IMR-90 (cell line): ENCODE results near the gene TPO. TPM values are rescaled to one million over a fixed set of nuclear protein-coding genes. Genes with fewer than 3 reads are reported as not detected.

Experiments used
- ATAC-seq: fragments of 200-7000 bp; cut with Tn5 transposase; 2 replicates; pipeline ENCODE4 v1.9.1; 2020; ENCODE audit warnings: low read depth, mild to moderate bottlenecking, moderate library complexity
- BruUV-seq: library from RNA; stranded (reverse); fragments of 400-500 nt; replicated peaks from 2 replicates; lab custom pipeline; 2021; lab: Mats Ljungman, UMichigan
- CTCF ChIA-PET: fragments of 300-600 bp; formaldehyde crosslinking; extraction: SDS; loops from one replicate; lab custom pipeline; 2021; ENCODE audit warnings: antibody characterized with exemption; lab: Yijun Ruan, JAX
- POLR2A ChIA-PET: fragments of 300-600 bp; sonication (Branson Sonifier 250); formaldehyde crosslinking; loops from one replicate; lab custom pipeline; 2022; ENCODE audit warnings: antibody characterized with exemption; ENCODE audit not compliant: unreplicated experiment; lab: Charles Lee
- DNase-seq: peaks from one replicate; pipeline ENCODE4 v3.0.0; 2013
- H2AFZ ChIP-seq: replicated peaks from 2 replicates; pipeline ENCODE3; 2013; ENCODE audit warnings: low read length, mild to moderate bottlenecking; ENCODE audit not compliant: poor library complexity
- H2AK5ac ChIP-seq: 2 replicates; pipeline ENCODE4 v1.6.1; 2013; ENCODE audit warnings: low read depth, low read length, inconsistent platforms
- H2AK9ac ChIP-seq: replicated peaks from 2 replicates; pipeline ENCODE3; 2013; ENCODE audit warnings: mild to moderate bottlenecking, low read depth, low read length, moderate library complexity; ENCODE audit not compliant: poor library complexity
- H2BK120ac ChIP-seq: 2 replicates; pipeline ENCODE4 v1.6.1; 2013; ENCODE audit warnings: low read depth, low read length, inconsistent platforms
- H2BK15ac ChIP-seq: 3 replicates; pipeline ENCODE4 v1.6.1; 2013; ENCODE audit warnings: low read depth, low read length, inconsistent platforms
- H2BK20ac ChIP-seq: 2 replicates; pipeline ENCODE4 v1.6.1; 2013; ENCODE audit warnings: low read depth, mild to moderate bottlenecking, inconsistent platforms, low read length, moderate library complexity
- H2BK5ac ChIP-seq: 2 replicates; pipeline ENCODE4 v1.6.1; 2013; ENCODE audit warnings: mild to moderate bottlenecking, low read depth, low read length, inconsistent platforms; ENCODE audit not compliant: poor library complexity, severe bottlenecking
- H3K14ac ChIP-seq: replicated peaks from 2 replicates; pipeline ENCODE4 v1.6.1; 2013; ENCODE audit warnings: low read depth, low read length, inconsistent platforms
- H3K18ac ChIP-seq: 2 replicates; pipeline ENCODE4 v1.6.1; 2013; ENCODE audit warnings: low read depth, low read length, control low read depth
- H3K23ac ChIP-seq: 2 replicates; pipeline ENCODE4 v1.6.1; 2013; ENCODE audit warnings: low read depth, low read length, inconsistent platforms
- H3K27ac ChIP-seq: 2 replicates; pipeline ENCODE4 v1.5.1; 2013; ENCODE audit warnings: mild to moderate bottlenecking, control low read depth, low read length; ENCODE audit not compliant: insufficient read depth
- H3K27me3 ChIP-seq: 2 replicates; pipeline ENCODE4 v1.6.1; 2013; ENCODE audit warnings: low read length; ENCODE audit not compliant: control insufficient read depth, insufficient read depth
- H3K36me3 ChIP-seq: 2 replicates; pipeline ENCODE4 v1.6.1; 2013; ENCODE audit warnings: low read length, mixed read lengths; ENCODE audit not compliant: control insufficient read depth, insufficient read depth
- H3K4ac ChIP-seq: 2 replicates; pipeline ENCODE4 v1.6.1; 2013; ENCODE audit warnings: low read depth, low read length, inconsistent platforms
- H3K4me1 ChIP-seq: 2 replicates; pipeline ENCODE4 v1.6.1; 2013; ENCODE audit warnings: low read length, mixed read lengths; ENCODE audit not compliant: control insufficient read depth, insufficient read depth
- H3K4me2 ChIP-seq: 2 replicates; pipeline ENCODE4 v1.6.1; 2013; ENCODE audit warnings: low read depth, mild to moderate bottlenecking, control low read depth, low read length, moderate library complexity
- H3K4me3 ChIP-seq: 2 replicates; pipeline ENCODE4 v1.5.1; 2013; ENCODE audit warnings: low read depth, mild to moderate bottlenecking, control low read depth, low read length, moderate library complexity; ENCODE audit not compliant: insufficient read depth
- H3K56ac ChIP-seq: 2 replicates; pipeline ENCODE4 v1.6.1; 2013; ENCODE audit warnings: low read length, inconsistent platforms; ENCODE audit not compliant: insufficient read depth; ENCODE audit errors: extremely low read depth
- H3K79me1 ChIP-seq, 2 experiments: 2 replicates each; pipeline ENCODE4 v1.6.1; 2013; ENCODE audit warnings: low read length in 2 of 2, inconsistent platforms in 1 of 2, low read depth in 1 of 2
- H3K9ac ChIP-seq: 2 replicates; pipeline ENCODE4 v1.6.1; 2013; ENCODE audit warnings: low read depth, low read length, control low read depth
- H3K9me1 ChIP-seq: 2 replicates; pipeline ENCODE4 v1.6.1; 2013; ENCODE audit warnings: low read length, inconsistent platforms; ENCODE audit not compliant: insufficient read depth
- H3K9me3 ChIP-seq: 2 replicates; pipeline ENCODE4 v1.6.1; 2013; ENCODE audit warnings: low read length; ENCODE audit not compliant: control insufficient read depth, insufficient read depth
- H4K20me1 ChIP-seq: 2 replicates; pipeline ENCODE4 v1.6.1; 2013; ENCODE audit warnings: low read length, inconsistent platforms; ENCODE audit not compliant: insufficient read depth
- H4K5ac ChIP-seq: 2 replicates; pipeline ENCODE4 v1.6.1; 2013; ENCODE audit warnings: mild to moderate bottlenecking, low read depth, low read length, control low read depth
- H4K8ac ChIP-seq, 2 experiments: 2 replicates each; pipeline ENCODE4 v1.6.1; 2013; ENCODE audit warnings: low read depth in 2 of 2, low read length in 2 of 2, control low read depth in 1 of 2, inconsistent platforms in 1 of 2
- H4K91ac ChIP-seq: 2 replicates; pipeline ENCODE4 v1.6.1; 2013; ENCODE audit warnings: low read depth, low read length, inconsistent platforms; ENCODE audit not compliant: insufficient read depth
- BHLHE40 ChIP-seq: fragments of 150-350 bp; IDR thresholded peaks from 2 replicates; pipeline ENCODE4 v1.6.1; 2016; ENCODE audit warnings: mild to moderate bottlenecking, low read depth, low read length
- CEBPB ChIP-seq: IDR thresholded peaks from 2 replicates; pipeline ENCODE4 v1.6.1; 2012; ENCODE audit warnings: low read depth, low read length, improper control_type of control experiment
- CHD1 ChIP-seq: IDR thresholded peaks from 2 replicates; pipeline ENCODE4 v1.6.1; 2012; ENCODE audit warnings: low read depth, low read length, improper control_type of control experiment
- FOS ChIP-seq: fragments of 150-350 bp; IDR thresholded peaks from 2 replicates; pipeline ENCODE4 v1.6.1; 2016; ENCODE audit warnings: low read depth, low read length
- MAFK ChIP-seq: IDR thresholded peaks from 2 replicates; pipeline ENCODE4 v1.6.1; 2012; ENCODE audit warnings: low read depth, low read length, improper control_type of control experiment
- MAZ ChIP-seq: IDR thresholded peaks from 2 replicates; pipeline ENCODE4 v1.6.1; 2012; ENCODE audit warnings: low read depth, mild to moderate bottlenecking, low read length, improper control_type of control experiment, moderate library complexity, borderline replicate concordance
- MXI1 ChIP-seq: IDR thresholded peaks from 2 replicates; pipeline ENCODE4 v1.6.1; 2012; ENCODE audit warnings: low read depth, mild to moderate bottlenecking, low read length, moderate library complexity, borderline replicate concordance
- NFE2L2 ChIP-seq: fragments of 150-350 bp; IDR thresholded peaks from 2 replicates; pipeline ENCODE4 v1.6.1; 2016; ENCODE audit warnings: low read depth, mild to moderate bottlenecking, low read length
- POLR2A ChIP-seq: IDR thresholded peaks from 2 replicates; pipeline ENCODE4 v1.6.1; 2012; ENCODE audit warnings: mild to moderate bottlenecking, low read depth, low read length
- RCOR1 ChIP-seq: IDR thresholded peaks from 2 replicates; pipeline ENCODE4 v1.6.1; 2012; ENCODE audit warnings: mild to moderate bottlenecking, low read length, improper control_type of control experiment; ENCODE audit not compliant: insufficient replicate concordance
- RFX5 ChIP-seq: IDR thresholded peaks from 2 replicates; pipeline ENCODE4 v1.8.0; 2012; ENCODE audit warnings: low read depth, mild to moderate bottlenecking, low read length, moderate library complexity
- SMC3 ChIP-seq: fragments of 150-350 bp; IDR thresholded peaks from 2 replicates; pipeline ENCODE4 v1.6.1; 2016; ENCODE audit warnings: low read depth, mild to moderate bottlenecking, antibody characterized with exemption, low read length, moderate library complexity
- WGBS, 2 experiments: methylation state at CpG; one replicate each; pipeline versions ENCODE4 v1.1.5 to v1.1.7; 2013; ENCODE audit warnings: missing lambda C conversion rate in 2 of 2; ENCODE audit not compliant: insufficient read length in 1 of 2; ENCODE audit errors: extremely low coverage in 2 of 2; 5-methylcytosine and 5-hydroxymethylcytosine counted together
- dilution Hi-C: fragments of 300-500 bp; cut with HindIII; formaldehyde crosslinking; loops from one replicate; pipeline ENCODE4 v1.14.3; 2018; ENCODE audit warnings: low sequenced_read_pairs; ENCODE audit not compliant: unreplicated experiment
- in situ Hi-C: fragments of 300-500 bp; cut with MboI; formaldehyde crosslinking; loops from 3 replicates; pipeline ENCODE4 v1.14.3; 2019; ENCODE audit warnings: low sequenced_read_pairs, inconsistent platforms, mixed read lengths
- intact Hi-C: fragments of 100-400 bp; cut with micrococcal nuclease; formaldehyde crosslinking; loops from 2 replicates; pipeline ENCODE4 v1.10.0; 2022
- polyA plus RNA-seq, 3 experiments: library from polyadenylated mRNA; depleted of rRNA; stranded (reverse); fragments of >200 nt; gene quantifications; 2 replicates each; pipeline ENCODE4 v1.2.3, GENCODE V29; 2012; ENCODE audit warnings: low replicate concordance in 1 of 3
- total RNA-seq: library from RNA; depleted of rRNA; stranded (reverse); fragments of >200 nt; gene quantifications from 2 replicates; pipeline ENCODE4 v1.2.3, GENCODE V29; 2012
- TF ChIP-seq, protein P1 (sequence below): fragments of 150-350 bp; IDR thresholded peaks from 2 replicates; pipeline ENCODE4 v1.6.1; 2017; ENCODE audit warnings: mild to moderate bottlenecking, antibody characterized with exemption, low read length, low read depth
- TF ChIP-seq, protein P2 (sequence below): conservative IDR thresholded peaks from 2 replicates; pipeline ENCODE4 v1.5.1; 2012; ENCODE audit warnings: mild to moderate bottlenecking, low read depth, low read length, improper control_type of control experiment
- TF ChIP-seq, protein P3 (sequence below): fragments of 150-350 bp; IDR thresholded peaks from 2 replicates; pipeline ENCODE4 v1.6.1; 2016; ENCODE audit warnings: low read depth, mild to moderate bottlenecking, low read length, moderate library complexity, borderline replicate concordance

TPO gene
- total and polyA plus RNA-seq, 2 of the 4 experiments (the other 2 are of a cell fraction): not detected

DNA sequence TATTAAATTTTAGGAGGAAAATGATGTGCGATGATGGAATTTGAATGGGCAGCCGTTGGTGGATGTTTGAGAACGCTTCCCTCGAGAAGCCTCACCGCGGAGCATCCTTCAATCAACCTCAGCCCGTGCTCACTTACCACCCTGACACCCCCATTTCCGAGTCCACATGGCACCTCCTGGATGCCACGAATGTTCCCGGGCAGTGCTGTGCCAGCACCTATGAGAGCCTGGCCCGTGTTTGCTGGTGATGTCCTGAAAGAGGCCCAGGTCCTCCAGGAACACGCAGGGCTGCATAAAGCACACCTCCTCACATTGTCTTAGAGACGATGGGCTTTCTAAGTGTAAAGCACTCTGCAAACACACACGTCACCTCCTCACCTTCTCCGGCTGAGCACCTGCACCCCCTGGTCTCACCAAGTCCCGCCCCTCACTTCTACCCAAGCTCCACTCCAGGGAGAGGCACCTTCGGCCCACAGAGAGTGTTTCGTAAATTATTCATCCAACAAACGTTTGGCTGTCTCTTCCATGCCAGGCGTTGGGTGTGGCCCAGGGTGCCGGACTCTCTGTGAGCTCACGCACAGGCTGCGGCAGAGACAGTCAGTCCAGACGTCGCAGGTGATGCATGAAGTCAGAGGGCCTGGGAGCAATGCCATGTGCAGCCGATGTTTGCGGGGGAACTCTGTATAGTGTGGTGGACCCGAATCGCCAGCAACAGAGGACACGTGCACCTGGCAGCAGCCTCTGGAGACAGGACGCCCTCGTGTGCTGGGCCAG is 150.0 kb downstream of the TPO start:
- WGBS, 2 experiments: 85% methylated on average over 23 of the region's 32 CpGs; no CpG with 5 or more reads in 1 of the 2 experiments
- Histone ChIP-seq H3K9me1 (no peaks in the 10 kb centered on the region), H4K5ac (no peak overlapping the region), H2BK5ac (no peak overlapping the region), H3K4me1 (no peaks in the 10 kb centered on the region), H3K4me3 (no peak overlapping the region), H3K27me3 (peaks cover 28% of the 10 kb centered on the region), H4K20me1 (no peaks in the 10 kb centered on the region), H3K18ac (no peak overlapping the region), H3K9ac (no peak overlapping the region), H3K4me2 (no peak overlapping the region), H2AK9ac (no peak overlapping the region), H3K79me1 (no peaks in the 10 kb centered on the region), H3K27ac (no peak overlapping the region), H3K14ac (no peak overlapping the region), H3K23ac (no peak overlapping the region), H3K4ac (no peak overlapping the region), H4K8ac (no peak overlapping the region), H2BK20ac (no peak overlapping the region), H3K56ac (no peak overlapping the region), H2BK15ac (no peak overlapping the region), H2AFZ (no peak overlapping the region), H4K91ac (no peak overlapping the region), H3K9me3 (no peaks in the 10 kb centered on the region; the same call in 1 of the 2 replicates), H2AK5ac (no peak overlapping the region), H3K36me3 (no peaks in the 10 kb centered on the region), H2BK120ac (no peak overlapping the region)
- CTCF ChIA-PET: interaction anchor here (1.1 kb wide), 1 partner anchor 13 kb away, joined by 3 read pairs; no protein-coding TSS in a partner anchor
- ATAC-seq (no peak), DNase-seq (no peak)
- dilution Hi-C loops: no loop called here
- in situ Hi-C loops: no loop called here
- no TSS peak for BruUV-seq
- intact Hi-C loops: no loop called here
- POLR2A ChIA-PET: no interaction called here
- TF ChIP-seq CEBPB (no peak), CHD1 (no peak), FOS (no peak), MAFK (no peak), RCOR1 (no peak), MXI1 (no peak), MAZ (no peak), BHLHE40 (no peak), SMC3 (no peak), POLR2A (no peak), RFX5 (no peak), NFE2L2 (no peak)
- TF ChIP-seq, protein P1, sequence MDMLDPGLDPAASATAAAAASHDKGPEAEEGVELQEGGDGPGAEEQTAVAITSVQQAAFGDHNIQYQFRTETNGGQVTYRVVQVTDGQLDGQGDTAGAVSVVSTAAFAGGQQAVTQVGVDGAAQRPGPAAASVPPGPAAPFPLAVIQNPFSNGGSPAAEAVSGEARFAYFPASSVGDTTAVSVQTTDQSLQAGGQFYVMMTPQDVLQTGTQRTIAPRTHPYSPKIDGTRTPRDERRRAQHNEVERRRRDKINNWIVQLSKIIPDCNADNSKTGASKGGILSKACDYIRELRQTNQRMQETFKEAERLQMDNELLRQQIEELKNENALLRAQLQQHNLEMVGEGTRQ: no peak
- TF ChIP-seq, protein P2, sequence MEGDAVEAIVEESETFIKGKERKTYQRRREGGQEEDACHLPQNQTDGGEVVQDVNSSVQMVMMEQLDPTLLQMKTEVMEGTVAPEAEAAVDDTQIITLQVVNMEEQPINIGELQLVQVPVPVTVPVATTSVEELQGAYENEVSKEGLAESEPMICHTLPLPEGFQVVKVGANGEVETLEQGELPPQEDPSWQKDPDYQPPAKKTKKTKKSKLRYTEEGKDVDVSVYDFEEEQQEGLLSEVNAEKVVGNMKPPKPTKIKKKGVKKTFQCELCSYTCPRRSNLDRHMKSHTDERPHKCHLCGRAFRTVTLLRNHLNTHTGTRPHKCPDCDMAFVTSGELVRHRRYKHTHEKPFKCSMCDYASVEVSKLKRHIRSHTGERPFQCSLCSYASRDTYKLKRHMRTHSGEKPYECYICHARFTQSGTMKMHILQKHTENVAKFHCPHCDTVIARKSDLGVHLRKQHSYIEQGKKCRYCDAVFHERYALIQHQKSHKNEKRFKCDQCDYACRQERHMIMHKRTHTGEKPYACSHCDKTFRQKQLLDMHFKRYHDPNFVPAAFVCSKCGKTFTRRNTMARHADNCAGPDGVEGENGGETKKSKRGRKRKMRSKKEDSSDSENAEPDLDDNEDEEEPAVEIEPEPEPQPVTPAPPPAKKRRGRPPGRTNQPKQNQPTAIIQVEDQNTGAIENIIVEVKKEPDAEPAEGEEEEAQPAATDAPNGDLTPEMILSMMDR: no peak
- TF ChIP-seq, protein P3, sequence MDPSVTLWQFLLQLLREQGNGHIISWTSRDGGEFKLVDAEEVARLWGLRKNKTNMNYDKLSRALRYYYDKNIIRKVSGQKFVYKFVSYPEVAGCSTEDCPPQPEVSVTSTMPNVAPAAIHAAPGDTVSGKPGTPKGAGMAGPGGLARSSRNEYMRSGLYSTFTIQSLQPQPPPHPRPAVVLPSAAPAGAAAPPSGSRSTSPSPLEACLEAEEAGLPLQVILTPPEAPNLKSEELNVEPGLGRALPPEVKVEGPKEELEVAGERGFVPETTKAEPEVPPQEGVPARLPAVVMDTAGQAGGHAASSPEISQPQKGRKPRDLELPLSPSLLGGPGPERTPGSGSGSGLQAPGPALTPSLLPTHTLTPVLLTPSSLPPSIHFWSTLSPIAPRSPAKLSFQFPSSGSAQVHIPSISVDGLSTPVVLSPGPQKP: no peak
